Ishikawa (cell line): ENCODE results near the gene GPR137B.

Experiments used
- CEBPB ChIP-seq: IDR thresholded peaks from 2 replicates; pipeline ENCODE4 v1.6.1; 2012
- EGR1 ChIP-seq: IDR thresholded peaks from 2 replicates; pipeline ENCODE4 v1.6.1; 2012
- FOXM1 ChIP-seq: IDR thresholded peaks from 2 replicates; pipeline ENCODE4 v1.6.1; 2012; ENCODE audit warnings: low read depth, borderline replicate concordance
- MAX ChIP-seq: IDR thresholded peaks from 2 replicates; pipeline ENCODE4 v1.6.1; 2012
- NFIC ChIP-seq: IDR thresholded peaks from 2 replicates; pipeline ENCODE4 v1.6.1; 2012
- RAD21 ChIP-seq: IDR thresholded peaks from 2 replicates; pipeline ENCODE4 v1.6.1; 2012; ENCODE audit warnings: low read depth
- TAF1 ChIP-seq: IDR thresholded peaks from 2 replicates; pipeline ENCODE4 v1.6.1; 2012; ENCODE audit warnings: low read depth, mild to moderate bottlenecking
- TCF12 ChIP-seq: IDR thresholded peaks from 2 replicates; pipeline ENCODE4 v1.6.1; 2012; ENCODE audit warnings: low read depth
- TEAD4 ChIP-seq: IDR thresholded peaks from 2 replicates; pipeline ENCODE4 v1.6.1; 2012
- YY1 ChIP-seq: IDR thresholded peaks from 2 replicates; pipeline ENCODE4 v1.6.1; 2012; ENCODE audit warnings: low read depth

DNA sequence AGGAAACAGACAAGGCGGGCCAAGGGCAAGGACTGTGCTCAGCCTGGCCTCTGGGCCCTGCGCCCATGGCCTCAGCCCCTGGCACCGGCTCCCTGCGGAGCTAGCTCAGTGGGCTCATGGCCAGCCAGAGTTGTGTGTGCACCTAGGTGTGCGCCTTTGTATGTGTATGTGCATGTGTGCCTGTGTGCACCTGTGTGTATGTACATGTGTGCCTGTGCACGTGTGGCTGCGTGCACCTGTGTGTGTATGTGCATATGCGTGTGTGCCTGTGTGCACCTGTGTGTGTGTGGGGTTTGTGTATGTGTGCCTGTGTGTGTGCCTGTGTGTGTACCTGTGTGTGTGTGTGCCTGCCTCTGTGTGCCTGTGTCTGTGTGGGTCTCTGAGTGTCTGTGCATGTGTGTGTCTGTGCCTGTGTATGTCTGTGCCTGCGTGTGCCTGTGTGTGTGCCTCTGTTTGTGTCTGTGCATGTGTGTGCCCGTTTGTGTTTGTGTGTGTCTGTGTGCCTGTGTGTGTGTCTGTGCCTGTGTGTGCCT is 7.4 kb downstream of the GPR137B start:
- TF ChIP-seq TEAD4, result no peak
- TF ChIP-seq EGR1, result no peak
- no peak for TF ChIP-seq NFIC
- TF ChIP-seq MAX, result no peak
- TF ChIP-seq FOXM1, result no peak
- TF ChIP-seq CEBPB, result no peak
- no peak for TF ChIP-seq RAD21
- TF ChIP-seq YY1, result no peak
- no peak for TF ChIP-seq TAF1
- TF ChIP-seq TCF12, result no peak
